Measurements from ENCODE around the gene SEMA5B. TPM values are rescaled to one million over a fixed set of nuclear protein-coding genes. Genes with fewer than 3 reads are reported as not detected.

The SEMA5B gene
- total RNA-seq, 3 donors from 2014 or later (not counting 1 experiment from before 2014, with no cell fraction given): 0.23 TPM; not detected in 2

GRCh38 chr3:122946185-122946584 lies 81.4 kb downstream of the SEMA5B start:
- H3K27me3 ChIP-seq (ENCODE audit: control insufficient read depth, insufficient read depth, low read length): peaks cover 9% of the 10 kb centered on the region
- no peak overlapping the region for H3K4me3 ChIP-seq (ENCODE audit: low read length)
- H3K27ac ChIP-seq (ENCODE audit: low read length): no peak overlapping the region
- peaks cover 17 to 21% of the 10 kb centered on the region in 2 donors for H3K27me3 Mint-ChIP-seq (ENCODE audit: low read depth in 2 of 2)
- no peaks in the 10 kb centered on the region for H3K9me3 Mint-ChIP-seq
- DNase-seq (no peak), ATAC-seq (peak in 1 of 3 donors; percentile 27)
- H3K36me3 ChIP-seq (ENCODE audit: control insufficient read depth, insufficient read depth, low read length): no peaks in the 10 kb centered on the region
- no peaks in the 10 kb centered on the region for H3K36me3 Mint-ChIP-seq
- H3K9me3 ChIP-seq (ENCODE audit: control insufficient read depth, insufficient read depth, low read length): no peaks in the 10 kb centered on the region
- peaks cover 6 to 16% of the 10 kb centered on the region in 2 donors for H3K4me1 Mint-ChIP-seq
- no peak overlapping the region for H3K4me3 Mint-ChIP-seq
- no peak overlapping the region for H3K27ac Mint-ChIP-seq
- peaks cover 21% of the 10 kb centered on the region for H3K4me1 ChIP-seq (ENCODE audit: control insufficient read depth, insufficient read depth, low read length)
- TF ChIP-seq CTCF (IDR thresholded peaks at IDR 0.05): no peak
- intact Hi-C loops (cut with micrococcal nuclease): no loop called here

GRCh38 chr3:122945230-122945629 lies 82.3 kb downstream of the SEMA5B start:
- Histone ChIP-seq H3K27ac (ENCODE audit: low read length) (no peak overlapping the region), H3K4me1 (ENCODE audit: control insufficient read depth, insufficient read depth, low read length) (peaks cover 31% of the 10 kb centered on the region), H3K36me3 (ENCODE audit: control insufficient read depth, insufficient read depth, low read length) (no peaks in the 10 kb centered on the region), H3K9me3 (ENCODE audit: control insufficient read depth, insufficient read depth, low read length) (no peaks in the 10 kb centered on the region), H3K4me3 (ENCODE audit: low read length) (no peak overlapping the region), H3K27me3 (ENCODE audit: control insufficient read depth, insufficient read depth, low read length) (peaks cover 12% of the 10 kb centered on the region)
- Mint-ChIP-seq H3K36me3 (no peaks in the 10 kb centered on the region), H3K27me3 (ENCODE audit: low read depth in 2 of 2) (peaks cover 18 to 29% of the 10 kb centered on the region in 2 donors), H3K27ac (no peak overlapping the region), H3K9me3 (no peaks in the 10 kb centered on the region), H3K4me1 (peaks cover 12 to 25% of the 10 kb centered on the region in 2 donors), H3K4me3 (no peak overlapping the region)
- TF ChIP-seq CTCF (IDR thresholded peaks at IDR 0.05): no peak
- intact Hi-C loops (cut with micrococcal nuclease): no loop called here
- 100% methylated on average over 1 of the region's 2 CpGs for WGBS (ENCODE audit: insufficient coverage)
- DNase-seq (no peak), ATAC-seq (no peak)

- Mint-ChIP-seq H3K27me3 (ENCODE audit: low read depth in 2 of 2) (peaks cover 23 to 34% of the 10 kb centered on the region in 2 donors), H3K4me1 (peaks cover 12 to 30% of the 10 kb centered on the region in 2 donors), H3K4me3 (no peak overlapping the region), H3K9me3 (no peaks in the 10 kb centered on the region), H3K27ac (no peak overlapping the region), H3K36me3 (no peaks in the 10 kb centered on the region)
- Histone ChIP-seq H3K27ac (ENCODE audit: low read length) (no peak overlapping the region), H3K4me3 (ENCODE audit: low read length) (no peak overlapping the region), H3K4me1 (ENCODE audit: control insufficient read depth, insufficient read depth, low read length) (peaks cover 31% of the 10 kb centered on the region), H3K27me3 (ENCODE audit: control insufficient read depth, insufficient read depth, low read length) (peaks cover 15% of the 10 kb centered on the region), H3K9me3 (ENCODE audit: control insufficient read depth, insufficient read depth, low read length) (no peaks in the 10 kb centered on the region), H3K36me3 (ENCODE audit: control insufficient read depth, insufficient read depth, low read length) (no peaks in the 10 kb centered on the region)
- DNase-seq (no peak), ATAC-seq (no peak)
- intact Hi-C loops (cut with micrococcal nuclease): no loop called here
- WGBS (ENCODE audit: insufficient coverage): 87% methylated on average over 7 of the region's 7 CpGs
- no peak for TF ChIP-seq CTCF (IDR thresholded peaks at IDR 0.05)
These were observed 82.8 kb downstream of the SEMA5B start for GRCh38 chr3:122944671-122945161.

GRCh38 chr3:122943828-122944190 lies 83.8 kb downstream of the SEMA5B start:
- Mint-ChIP-seq H3K4me3 (no peak overlapping the region), H3K36me3 (no peaks in the 10 kb centered on the region), H3K27ac (no peak overlapping the region), H3K27me3 (ENCODE audit: low read depth in 2 of 2) (peaks cover 28 to 41% of the 10 kb centered on the region in 2 donors), H3K9me3 (no peaks in the 10 kb centered on the region), H3K4me1 (peaks cover 12 to 36% of the 10 kb centered on the region in 2 donors)
- no peaks in the 10 kb centered on the region for H3K36me3 ChIP-seq (ENCODE audit: control insufficient read depth, insufficient read depth, low read length)
- WGBS (ENCODE audit: insufficient coverage): 90% methylated on average over 3 of the region's 3 CpGs
- peaks cover 31% of the 10 kb centered on the region for H3K4me1 ChIP-seq (ENCODE audit: control insufficient read depth, insufficient read depth, low read length)
- H3K9me3 ChIP-seq (ENCODE audit: control insufficient read depth, insufficient read depth, low read length): no peaks in the 10 kb centered on the region
- DNase-seq (no peak), ATAC-seq (no peak)
- H3K27ac ChIP-seq (ENCODE audit: low read length): no peak overlapping the region
- no peak for TF ChIP-seq CTCF (IDR thresholded peaks at IDR 0.05)
- H3K27me3 ChIP-seq (ENCODE audit: control insufficient read depth, insufficient read depth, low read length): peaks cover 16% of the 10 kb centered on the region
- H3K4me3 ChIP-seq (ENCODE audit: low read length): no peak overlapping the region
- intact Hi-C loops (cut with micrococcal nuclease): no loop called here

Data from natural killer cell (primary cell).